Fibroblast of villous mesenchyme (primary cell): ENCODE results near the gene RAD51B. TPM values are rescaled to one million over a fixed set of nuclear protein-coding genes. Genes with fewer than 3 reads are reported as not detected.

Experiments used
- DNase-seq: peaks from one replicate; pipeline ENCODE4 v3.0.0-alpha.2; 2010; ENCODE audit warnings: low read depth
- H3K4me3 ChIP-seq: 2 replicates; pipeline ENCODE4 v1.5.1; 2011; ENCODE audit warnings: low read depth, mild to moderate bottlenecking, low read length
- total RNA-seq: library from RNA; depleted of rRNA; stranded (reverse); fragments of >200 nt; gene quantifications from 2 replicates; pipeline ENCODE4 v1.2.3, GENCODE V29; 2012
- TF ChIP-seq, protein P1 (sequence below): IDR thresholded peaks from 2 replicates; pipeline ENCODE4 v1.5.1; 2012; ENCODE audit warnings: low read depth, mild to moderate bottlenecking, low read length; ENCODE audit not compliant: insufficient read depth

The RAD51B gene
- total RNA-seq, 1 donor: 22.0 TPM

DNA sequence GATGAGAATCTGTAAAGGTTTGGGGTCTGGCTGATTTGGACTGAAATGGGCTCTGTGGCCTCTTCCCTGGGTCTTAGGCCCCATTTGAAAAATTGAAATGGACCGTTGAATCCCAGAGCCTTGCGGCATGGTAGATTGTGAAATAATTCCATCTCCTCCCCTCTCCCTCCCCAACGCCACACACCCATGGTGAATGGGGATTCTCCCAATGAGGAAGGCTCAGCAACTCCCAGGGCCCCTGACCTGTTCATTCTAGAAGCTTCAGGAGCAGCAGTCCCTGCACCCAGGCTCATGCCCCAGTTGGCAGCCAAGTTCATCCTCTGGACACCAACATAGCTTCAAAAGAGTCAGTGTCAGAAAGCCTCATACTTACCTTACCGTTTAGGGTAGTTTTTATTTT lies 755.8 kb downstream of the RAD51B start:
- no peak overlapping the region for H3K4me3 ChIP-seq
- TF ChIP-seq, protein P1, sequence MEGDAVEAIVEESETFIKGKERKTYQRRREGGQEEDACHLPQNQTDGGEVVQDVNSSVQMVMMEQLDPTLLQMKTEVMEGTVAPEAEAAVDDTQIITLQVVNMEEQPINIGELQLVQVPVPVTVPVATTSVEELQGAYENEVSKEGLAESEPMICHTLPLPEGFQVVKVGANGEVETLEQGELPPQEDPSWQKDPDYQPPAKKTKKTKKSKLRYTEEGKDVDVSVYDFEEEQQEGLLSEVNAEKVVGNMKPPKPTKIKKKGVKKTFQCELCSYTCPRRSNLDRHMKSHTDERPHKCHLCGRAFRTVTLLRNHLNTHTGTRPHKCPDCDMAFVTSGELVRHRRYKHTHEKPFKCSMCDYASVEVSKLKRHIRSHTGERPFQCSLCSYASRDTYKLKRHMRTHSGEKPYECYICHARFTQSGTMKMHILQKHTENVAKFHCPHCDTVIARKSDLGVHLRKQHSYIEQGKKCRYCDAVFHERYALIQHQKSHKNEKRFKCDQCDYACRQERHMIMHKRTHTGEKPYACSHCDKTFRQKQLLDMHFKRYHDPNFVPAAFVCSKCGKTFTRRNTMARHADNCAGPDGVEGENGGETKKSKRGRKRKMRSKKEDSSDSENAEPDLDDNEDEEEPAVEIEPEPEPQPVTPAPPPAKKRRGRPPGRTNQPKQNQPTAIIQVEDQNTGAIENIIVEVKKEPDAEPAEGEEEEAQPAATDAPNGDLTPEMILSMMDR: no peak
- DNase-seq: no peak

DNA sequence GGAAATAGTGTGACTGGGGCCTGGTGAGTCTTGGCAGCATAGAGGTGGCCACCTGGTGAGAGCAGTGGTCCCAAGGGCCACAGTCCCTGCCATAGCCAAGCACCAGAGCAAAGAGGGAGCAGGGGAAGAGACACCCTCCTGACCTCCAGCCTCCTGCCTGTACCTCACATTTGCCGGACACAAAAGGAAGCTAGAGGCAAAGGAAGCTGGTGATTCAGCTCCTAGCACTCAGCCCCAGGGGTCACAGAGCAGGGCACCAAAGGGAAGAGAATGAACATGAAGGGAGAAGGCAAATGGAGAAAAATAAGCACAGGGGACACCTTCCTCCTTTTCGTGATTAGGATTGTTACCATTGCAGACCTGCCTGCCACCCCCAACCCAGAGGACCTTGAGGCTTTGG lies 756.5 kb downstream of the RAD51B start:
- TF ChIP-seq, protein P1: no peak
- DNase-seq: no peak
- no peak overlapping the region for H3K4me3 ChIP-seq

DNA sequence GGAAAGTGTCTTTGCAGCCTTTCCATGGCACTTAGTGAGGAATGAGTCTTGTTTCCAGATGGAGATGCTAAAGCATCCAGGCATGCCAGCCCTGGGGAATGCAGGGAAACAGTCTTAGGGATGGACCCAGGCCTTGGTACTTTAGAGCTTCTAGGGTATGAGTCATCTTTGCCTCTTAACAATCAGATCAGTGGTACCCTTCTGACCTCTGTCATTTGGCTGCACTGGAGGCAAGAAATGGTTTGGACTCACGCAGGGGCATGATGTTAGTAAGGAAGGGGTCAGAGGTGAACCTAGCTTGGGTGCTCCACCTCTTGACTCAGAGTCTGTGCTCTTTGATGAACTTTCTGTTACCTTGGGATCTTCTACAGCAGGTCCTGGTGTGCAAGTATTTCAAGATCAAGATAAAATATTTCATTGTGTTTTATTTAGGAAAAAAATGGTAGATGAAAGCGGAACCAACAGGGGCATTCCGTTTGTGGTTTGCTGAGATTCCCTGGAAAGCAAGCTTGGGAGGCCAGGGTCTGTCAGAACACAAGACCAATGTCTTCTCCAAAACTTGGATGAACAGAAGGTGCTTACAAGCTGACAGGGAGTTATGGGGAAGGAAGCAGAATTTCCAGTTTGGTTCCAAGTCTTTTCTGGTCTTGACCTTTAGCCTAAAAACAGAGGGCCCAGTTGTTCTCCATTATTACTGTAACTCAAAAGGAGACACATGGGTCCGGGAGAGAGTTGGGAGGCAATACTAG lies 757.1 kb downstream of the RAD51B start:
- peak; percentile 51 for DNase-seq
- TF ChIP-seq, protein P1: no peak
- no peak overlapping the region for H3K4me3 ChIP-seq

DNA sequence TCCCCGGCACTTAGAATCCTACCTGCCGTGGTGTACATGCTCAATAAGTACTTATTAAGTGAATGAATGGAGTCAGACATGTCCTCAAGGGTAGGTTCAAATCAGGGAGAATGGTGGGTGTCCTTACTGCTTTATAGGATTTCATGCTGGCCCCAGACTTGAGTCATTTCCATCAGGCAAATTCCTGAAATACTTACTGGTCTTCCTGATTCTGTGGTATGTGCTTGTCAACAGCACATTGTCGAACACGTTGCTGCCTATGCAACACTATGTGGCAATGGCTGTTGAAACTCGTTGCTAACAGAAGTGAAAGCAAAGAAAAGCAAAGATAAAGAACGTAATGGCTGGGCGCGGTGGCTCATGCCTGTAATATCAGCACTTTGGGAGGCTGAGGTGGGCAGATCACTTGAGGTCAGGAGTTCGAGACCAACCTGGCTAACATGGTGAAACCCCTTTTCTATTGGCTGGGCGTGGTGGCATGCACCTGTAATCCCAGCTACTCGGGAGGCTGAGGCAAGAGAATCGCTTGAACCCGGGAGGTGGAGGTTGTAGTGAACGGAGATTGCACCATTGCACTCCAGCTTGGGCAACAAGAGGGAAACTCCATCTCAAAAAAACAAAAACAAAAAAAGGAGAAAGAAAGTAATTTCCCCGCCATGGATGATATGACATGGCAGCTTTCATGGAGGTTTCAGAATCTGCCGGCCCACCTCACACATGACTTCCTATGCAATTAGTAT lies 758.4 kb downstream of the RAD51B start:
- TF ChIP-seq, protein P1: no peak
- peak; percentile 99 for DNase-seq

DNA sequence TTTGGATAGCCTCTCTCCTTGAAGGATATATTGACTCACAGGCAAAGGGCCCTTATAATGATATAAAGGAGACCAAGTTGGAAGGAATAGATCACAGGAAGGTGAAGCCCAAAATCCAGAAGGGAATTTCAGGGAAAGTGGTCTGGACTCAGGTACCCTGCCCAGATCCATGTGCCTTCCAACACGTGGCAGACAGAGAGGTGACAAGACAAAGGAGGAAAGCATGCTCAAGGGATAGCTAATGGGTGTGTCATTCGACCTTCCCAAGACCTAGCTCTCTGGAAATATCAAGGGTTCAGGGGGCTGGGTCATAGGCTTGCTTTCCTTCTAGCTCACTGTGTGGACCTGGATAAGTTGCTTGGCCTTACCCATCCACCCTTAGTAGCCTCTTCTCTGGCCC lies 759.0 kb downstream of the RAD51B start:
- no peak for DNase-seq
- TF ChIP-seq, protein P1: no peak
- no peak overlapping the region for H3K4me3 ChIP-seq

More for the DNA sequence above, 758.4 kb downstream of the RAD51B start:
- no peak overlapping the region for H3K4me3 ChIP-seq

DNA sequence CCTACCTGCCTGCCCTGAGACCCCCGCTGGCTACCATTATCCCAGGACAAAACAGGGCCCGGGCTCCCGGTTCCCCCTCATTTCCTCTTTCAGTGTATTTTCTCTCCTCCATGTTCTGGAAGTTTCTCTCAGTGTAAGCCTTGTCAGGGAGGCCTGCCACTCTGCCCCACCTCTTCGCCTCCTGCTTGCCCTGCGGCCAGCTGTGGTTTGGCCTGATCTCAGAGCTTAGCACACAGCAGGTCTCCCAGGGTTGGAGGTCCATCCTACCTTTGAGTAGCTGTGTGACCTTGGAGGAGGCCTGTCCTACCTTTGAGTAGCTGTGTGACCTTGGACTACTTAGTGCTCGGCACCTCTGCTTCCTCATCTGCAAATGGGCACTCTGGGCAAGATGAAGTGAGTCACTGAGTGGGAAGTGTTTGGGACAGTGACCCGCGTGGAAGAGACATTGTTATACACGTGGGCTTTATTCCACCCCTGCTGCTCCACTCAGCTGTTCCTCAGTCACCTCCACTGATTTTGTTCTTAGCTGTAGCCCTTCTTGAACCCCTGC lies 760.6 kb downstream of the RAD51B start:
- TF ChIP-seq, protein P1: no peak
- H3K4me3 ChIP-seq: no peak overlapping the region
- DNase-seq: no peak
